ENCODE data around the gene GRP.
"Not testable (repeated sequence)": the region's sequence is repeated elsewhere in the genome, so short reads cannot be mapped to it uniquely, and the experiment has no call there.

Gene GRP

GRCh38 chr18:59229191-59229590, 9.2 kb downstream of the GRP start:
- no peak for DNase-seq (ENCODE audit: low read depth in 2 of 2)

GRCh38 chr18:59229701-59230443, 9.9 kb downstream of the GRP start:
- DNase-seq (ENCODE audit: low read depth in 2 of 2) = no peak

GRCh38 chr18:59231114-59231513, 11.2 kb downstream of the GRP start:
- DNase-seq (ENCODE audit: low read depth in 2 of 2) = no peak

- DNase-seq (ENCODE audit: low read depth in 2 of 2) = no peak
Observed at GRCh38 chr18:59231877-59232276, 11.9 kb downstream of the GRP start.

- no peak for DNase-seq (ENCODE audit: low read depth in 2 of 2)
Observed at GRCh38 chr18:59232309-59233016, 12.5 kb downstream of the GRP start.

GRCh38 chr18:59233017-59233410, 13.1 kb downstream of the GRP start:
- DNase-seq (ENCODE audit: low read depth in 2 of 2) = no peak

- no peak for DNase-seq (ENCODE audit: low read depth in 2 of 2)
Observed at GRCh38 chr18:59238385-59238784, 18.4 kb downstream of the GRP start.

GRCh38 chr18:59239642-59240041, 19.7 kb downstream of the GRP start:
- no peak for DNase-seq (ENCODE audit: low read depth in 2 of 2)

GRCh38 chr18:59242906-59243305, 22.9 kb downstream of the GRP start:
- DNase-seq (ENCODE audit: low read depth in 2 of 2) = no peak

GRCh38 chr18:59246796-59247195, 26.8 kb downstream of the GRP start:
- DNase-seq (ENCODE audit: low read depth in 2 of 2) = no peak

GRCh38 chr18:59249199-59249774, 29.3 kb downstream of the GRP start:
- DNase-seq (ENCODE audit: low read depth in 2 of 2) = no peak

- not testable (repeated sequence) for DNase-seq (ENCODE audit: low read depth in 2 of 2)
Observed at GRCh38 chr18:59255491-59255890, 35.5 kb downstream of the GRP start.

GRCh38 chr18:59261842-59262241, 41.9 kb downstream of the GRP start:
- not testable (repeated sequence) for DNase-seq (ENCODE audit: low read depth in 2 of 2)

GRCh38 chr18:59262243-59262642, 42.3 kb downstream of the GRP start:
- DNase-seq (ENCODE audit: low read depth in 2 of 2) = not testable (repeated sequence)

GRCh38 chr18:59263661-59264060, 43.7 kb downstream of the GRP start:
- no peak for DNase-seq (ENCODE audit: low read depth in 2 of 2)

- no peak for DNase-seq (ENCODE audit: low read depth in 2 of 2)
Observed at GRCh38 chr18:59264121-59264571, 44.2 kb downstream of the GRP start.

GRCh38 chr18:59264651-59265245, 44.8 kb downstream of the GRP start:
- DNase-seq (ENCODE audit: low read depth in 2 of 2) = no peak

- no peak for DNase-seq (ENCODE audit: low read depth in 2 of 2)
Observed at GRCh38 chr18:59265246-59265973, 45.5 kb downstream of the GRP start.

- no peak for DNase-seq (ENCODE audit: low read depth in 2 of 2)
Observed at GRCh38 chr18:59265974-59266369, 46.0 kb downstream of the GRP start.

- DNase-seq (ENCODE audit: low read depth in 2 of 2) = no peak
Observed at GRCh38 chr18:59266459-59266858, 46.5 kb downstream of the GRP start.

- DNase-seq (ENCODE audit: low read depth in 2 of 2) = no peak
Observed at GRCh38 chr18:59266886-59267502, 47.0 kb downstream of the GRP start.

Data from stimulated activated CD8-positive, alpha-beta memory T cell treated with anti-CD3 and anti-CD28 coated beads, Interleukin-7, amount 100 ng/mL, for 1 hour (primary cell).